ENCODE data around the gene FAM20A.

GRCh38 chr17:68591583-68591982, 9.6 kb downstream of the FAM20A start:
- TF ChIP-seq, protein P1, sequence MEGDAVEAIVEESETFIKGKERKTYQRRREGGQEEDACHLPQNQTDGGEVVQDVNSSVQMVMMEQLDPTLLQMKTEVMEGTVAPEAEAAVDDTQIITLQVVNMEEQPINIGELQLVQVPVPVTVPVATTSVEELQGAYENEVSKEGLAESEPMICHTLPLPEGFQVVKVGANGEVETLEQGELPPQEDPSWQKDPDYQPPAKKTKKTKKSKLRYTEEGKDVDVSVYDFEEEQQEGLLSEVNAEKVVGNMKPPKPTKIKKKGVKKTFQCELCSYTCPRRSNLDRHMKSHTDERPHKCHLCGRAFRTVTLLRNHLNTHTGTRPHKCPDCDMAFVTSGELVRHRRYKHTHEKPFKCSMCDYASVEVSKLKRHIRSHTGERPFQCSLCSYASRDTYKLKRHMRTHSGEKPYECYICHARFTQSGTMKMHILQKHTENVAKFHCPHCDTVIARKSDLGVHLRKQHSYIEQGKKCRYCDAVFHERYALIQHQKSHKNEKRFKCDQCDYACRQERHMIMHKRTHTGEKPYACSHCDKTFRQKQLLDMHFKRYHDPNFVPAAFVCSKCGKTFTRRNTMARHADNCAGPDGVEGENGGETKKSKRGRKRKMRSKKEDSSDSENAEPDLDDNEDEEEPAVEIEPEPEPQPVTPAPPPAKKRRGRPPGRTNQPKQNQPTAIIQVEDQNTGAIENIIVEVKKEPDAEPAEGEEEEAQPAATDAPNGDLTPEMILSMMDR (optimal IDR thresholded peaks at IDR 0.05 in 1 of 3, IDR thresholded peaks at IDR 0.05 in 1 of 3, conservative IDR thresholded peaks at IDR 0.05 in 1 of 3; ENCODE audit: extremely low read depth in 1 of 3, insufficient read depth in 2 of 3, low read length in 3 of 3) = no peak
- no peak for TF ChIP-seq EZH2 (IDR thresholded peaks at IDR 0.05; ENCODE audit: low read length)

Data from keratinocyte (primary cell).